GM19463 (cell line): ENCODE data around the gene ADSS1.

Experiments used
- ATAC-seq: cut with Tn5 transposase; IDR thresholded peaks from one replicate; pipeline ENCODE4 v1.9.1; 2021; ENCODE audit warnings: mild to moderate bottlenecking, moderate library complexity; ENCODE audit not compliant: unreplicated experiment

The ADSS1 gene

DNA sequence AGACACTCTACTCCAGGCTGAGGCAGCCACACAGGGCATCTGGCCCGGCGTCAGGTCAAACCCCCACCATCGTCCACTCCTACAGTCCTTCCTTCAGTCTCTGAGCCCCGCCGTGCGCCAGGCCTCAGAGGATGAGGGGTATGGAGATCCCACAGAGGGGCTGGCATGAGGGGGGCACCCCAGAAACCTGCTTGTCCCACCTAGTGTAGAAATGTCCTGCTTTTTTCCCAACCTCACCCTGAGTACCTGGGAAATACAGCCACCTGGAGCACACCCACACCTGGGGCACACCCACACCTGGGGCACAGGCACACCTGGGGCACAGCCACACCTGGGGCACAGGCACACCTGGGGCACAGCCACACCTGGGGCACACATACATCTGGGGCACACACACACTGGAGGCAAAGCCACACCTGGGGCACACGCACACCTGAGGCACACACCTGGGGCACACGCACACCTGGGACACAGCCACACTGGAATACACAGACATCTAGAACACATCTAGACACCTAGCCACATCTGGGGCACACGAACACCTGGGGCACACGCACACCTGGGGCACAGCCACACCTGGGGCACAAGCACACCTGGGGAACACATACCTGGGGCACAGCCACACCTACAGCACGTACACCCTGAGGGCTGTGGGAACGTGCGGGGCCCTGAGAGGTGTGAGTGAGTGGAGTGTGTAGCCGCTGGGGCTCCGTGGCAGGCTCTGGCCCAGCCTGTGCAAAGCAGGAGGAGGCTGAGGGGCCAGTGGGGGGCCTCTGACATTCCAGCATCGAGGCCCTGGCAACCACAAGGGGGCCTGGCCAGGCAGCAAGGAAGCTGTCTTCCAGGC lies 53.2 kb downstream of the ADSS1 start:
- no peak for ATAC-seq

DNA sequence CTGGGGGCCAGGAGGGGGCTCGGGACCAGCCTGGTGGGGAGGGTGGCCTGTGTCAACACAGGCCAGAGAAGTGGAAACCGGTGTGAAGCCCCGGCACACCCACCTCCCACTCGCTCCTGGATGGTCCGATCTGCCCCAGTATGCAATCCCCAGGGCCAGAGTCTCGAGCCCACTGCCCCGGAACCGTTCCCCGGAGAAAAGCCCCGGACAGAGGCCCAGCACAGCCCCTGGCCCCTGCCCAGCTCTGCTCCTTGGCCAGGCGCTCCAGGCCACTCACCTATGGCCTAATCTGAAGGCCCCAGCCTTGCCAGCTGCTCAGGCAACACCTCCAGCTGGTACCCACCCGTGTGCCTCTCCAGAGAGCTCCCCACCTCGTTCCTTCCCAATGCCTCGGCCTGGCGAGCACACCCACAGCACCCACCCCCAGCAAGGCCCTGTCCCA lies 53.8 kb downstream of the ADSS1 start:
- no peak for ATAC-seq

DNA sequence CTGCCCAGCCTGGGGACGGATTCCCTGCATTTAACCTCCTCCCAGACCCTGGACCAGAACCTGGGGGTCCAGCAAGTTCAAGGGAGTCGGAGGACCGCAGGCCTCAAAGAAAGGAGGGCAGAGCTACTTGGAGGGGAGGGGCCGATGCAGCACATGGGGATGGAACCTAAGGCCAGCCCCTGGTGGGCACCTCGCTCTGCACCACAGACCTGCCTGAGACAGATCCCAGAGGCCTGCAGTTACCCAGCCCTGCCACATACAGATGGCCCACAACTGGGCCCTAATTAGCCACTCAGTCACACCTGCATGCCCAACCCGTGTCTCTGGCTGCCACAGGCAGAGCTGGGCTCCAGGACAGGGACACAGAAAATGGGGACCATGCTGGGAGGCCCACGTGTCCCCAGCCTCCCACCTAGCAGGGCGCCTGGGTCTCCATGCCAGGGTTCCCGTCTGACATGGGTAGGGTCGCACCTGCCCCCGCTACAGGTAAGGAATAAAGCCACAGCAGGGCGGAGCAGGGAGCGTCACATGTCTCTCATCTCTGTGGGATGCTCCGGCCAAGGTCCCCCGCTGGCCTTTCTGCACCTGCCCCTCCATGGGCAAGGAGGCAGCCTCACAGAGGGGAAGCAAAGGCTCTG lies 54.8 kb downstream of the ADSS1 start:
- no peak for ATAC-seq

DNA sequence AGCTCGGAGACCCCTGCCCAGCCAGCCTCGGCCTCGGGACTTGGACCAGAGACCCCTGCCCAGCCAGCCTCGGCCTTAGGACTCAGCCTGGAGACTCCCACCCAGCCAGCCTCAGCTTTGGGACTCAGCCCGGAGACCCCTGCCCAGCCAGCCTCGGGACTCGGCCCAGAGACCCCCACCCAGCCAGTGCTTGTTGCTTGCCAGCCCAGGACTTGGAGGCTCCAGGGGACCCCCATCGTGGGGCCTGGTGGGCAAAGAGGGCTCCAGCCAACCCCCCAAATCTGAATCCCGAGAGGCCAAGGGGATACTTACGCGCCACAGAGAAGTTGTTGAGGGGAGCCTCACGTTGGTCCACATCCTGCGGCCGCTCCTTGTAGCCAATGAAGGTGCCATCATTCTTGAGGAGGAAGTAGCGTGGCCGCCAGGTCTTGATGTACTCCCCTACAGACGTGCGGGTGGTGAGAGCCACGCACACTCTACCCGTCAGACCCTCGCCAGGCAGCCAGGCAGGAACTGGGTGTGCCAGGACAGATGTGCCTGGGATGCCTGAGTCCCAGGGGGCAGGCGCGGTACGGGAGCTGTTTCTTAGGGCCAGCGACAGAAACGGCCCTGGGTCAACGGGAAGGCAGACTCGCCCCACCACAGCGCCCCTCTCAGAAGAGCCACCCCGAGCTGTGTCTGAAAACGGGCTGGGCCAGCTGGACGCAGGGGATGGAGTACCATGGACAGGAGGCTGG lies 55.9 kb downstream of the ADSS1 start:
- no peak for ATAC-seq

GRCh38 chr14:104780513-104781030 lies 56.5 kb downstream of the ADSS1 start:
- no peak for ATAC-seq

DNA sequence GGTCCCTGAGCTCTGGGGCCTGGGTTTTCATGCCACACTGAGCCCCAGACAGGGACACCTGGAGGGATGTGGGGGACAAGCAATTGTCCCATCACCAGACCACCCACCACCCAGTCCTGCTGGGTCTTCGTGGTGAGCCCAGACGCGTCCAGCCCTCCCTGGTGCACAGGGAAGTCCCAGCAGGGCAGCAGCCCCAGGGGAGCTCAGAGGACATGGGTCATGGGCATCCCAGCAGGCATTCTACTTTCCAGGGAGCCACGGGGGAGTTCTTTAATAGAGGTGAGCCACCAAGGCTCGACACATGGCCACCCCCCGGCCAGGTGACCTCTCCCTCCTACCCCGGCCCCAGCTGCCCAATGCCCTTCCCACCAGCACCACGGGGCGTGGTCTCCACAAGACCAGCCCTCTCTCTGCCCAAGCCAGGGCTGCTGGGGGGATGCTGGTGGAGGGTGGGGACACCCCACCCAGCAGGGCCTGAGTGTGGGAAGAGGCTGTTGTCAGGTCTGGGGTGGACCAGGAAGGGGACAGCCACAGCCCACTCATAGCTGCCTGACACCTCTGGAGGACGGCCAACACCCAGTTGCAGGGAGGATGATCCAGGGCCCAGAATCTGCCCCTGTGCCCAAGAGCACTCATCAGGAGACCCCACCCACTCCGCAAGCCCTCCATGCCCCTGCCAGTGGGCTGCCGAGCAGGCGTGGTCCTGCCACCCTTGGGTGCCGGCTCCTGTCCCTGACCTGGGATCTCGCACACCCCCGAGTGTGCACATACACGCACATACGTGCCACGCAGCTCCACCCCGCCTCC lies 57.4 kb downstream of the ADSS1 start:
- ATAC-seq = no peak

GRCh38 chr14:104782086-104782807 lies 58.2 kb downstream of the ADSS1 start:
- ATAC-seq = no peak

- no peak for ATAC-seq
These were observed 58.7 kb downstream of the ADSS1 start for GRCh38 chr14:104782808-104783139.

DNA sequence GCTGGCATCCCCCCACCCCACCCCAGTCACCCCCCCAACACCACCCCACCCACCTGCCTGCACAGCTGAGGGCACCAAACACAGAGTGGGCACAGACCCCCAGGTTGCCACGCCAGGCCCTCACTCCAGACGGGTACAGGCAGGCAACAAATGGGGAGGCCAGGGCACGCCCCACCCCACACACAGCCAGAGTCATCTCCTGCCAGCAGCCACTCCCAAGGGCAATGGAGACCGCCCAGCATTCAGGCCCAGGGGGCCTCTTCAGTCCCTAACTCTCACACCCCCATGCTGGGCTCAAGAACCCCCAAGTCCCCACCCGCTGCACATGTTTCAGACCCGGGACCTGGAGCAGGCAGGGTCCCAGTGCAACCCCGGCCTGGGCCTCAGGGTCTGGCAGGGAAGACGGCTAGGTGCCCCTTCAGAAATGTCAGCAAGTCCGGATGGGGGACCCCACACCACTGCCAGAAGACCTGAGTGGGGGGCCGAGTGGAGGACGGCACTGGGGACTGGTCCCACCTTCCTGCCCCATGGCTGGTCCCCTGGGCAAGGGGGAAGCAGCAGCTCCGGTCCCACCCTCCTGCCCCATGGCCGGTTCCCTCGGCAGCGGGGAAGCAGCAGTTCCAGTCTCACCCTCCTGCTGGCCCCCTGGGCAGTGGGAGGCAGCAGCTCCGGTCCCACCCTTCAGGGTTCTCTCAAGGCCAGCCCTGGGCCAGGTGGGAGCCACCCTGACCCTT lies 59.6 kb downstream of the ADSS1 start:
- ATAC-seq = no peak

DNA sequence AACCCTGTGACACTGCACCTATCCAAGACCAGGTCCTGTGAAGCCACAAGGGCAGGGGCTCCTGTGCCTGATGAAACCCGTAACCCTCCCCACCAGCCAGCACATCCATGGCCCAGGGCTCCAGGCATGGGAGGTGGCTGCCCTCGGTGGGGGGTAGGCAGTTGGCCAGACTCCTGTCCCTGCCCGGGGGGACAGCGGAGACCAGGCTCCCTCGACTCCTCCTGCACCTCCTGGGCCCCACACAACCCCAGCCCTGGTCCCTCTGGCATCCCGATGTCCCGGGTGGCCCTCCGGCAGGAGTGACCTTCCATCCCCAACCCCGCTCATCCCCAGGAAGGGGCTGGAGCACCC lies 60.2 kb downstream of the ADSS1 start:
- ATAC-seq = no peak

DNA sequence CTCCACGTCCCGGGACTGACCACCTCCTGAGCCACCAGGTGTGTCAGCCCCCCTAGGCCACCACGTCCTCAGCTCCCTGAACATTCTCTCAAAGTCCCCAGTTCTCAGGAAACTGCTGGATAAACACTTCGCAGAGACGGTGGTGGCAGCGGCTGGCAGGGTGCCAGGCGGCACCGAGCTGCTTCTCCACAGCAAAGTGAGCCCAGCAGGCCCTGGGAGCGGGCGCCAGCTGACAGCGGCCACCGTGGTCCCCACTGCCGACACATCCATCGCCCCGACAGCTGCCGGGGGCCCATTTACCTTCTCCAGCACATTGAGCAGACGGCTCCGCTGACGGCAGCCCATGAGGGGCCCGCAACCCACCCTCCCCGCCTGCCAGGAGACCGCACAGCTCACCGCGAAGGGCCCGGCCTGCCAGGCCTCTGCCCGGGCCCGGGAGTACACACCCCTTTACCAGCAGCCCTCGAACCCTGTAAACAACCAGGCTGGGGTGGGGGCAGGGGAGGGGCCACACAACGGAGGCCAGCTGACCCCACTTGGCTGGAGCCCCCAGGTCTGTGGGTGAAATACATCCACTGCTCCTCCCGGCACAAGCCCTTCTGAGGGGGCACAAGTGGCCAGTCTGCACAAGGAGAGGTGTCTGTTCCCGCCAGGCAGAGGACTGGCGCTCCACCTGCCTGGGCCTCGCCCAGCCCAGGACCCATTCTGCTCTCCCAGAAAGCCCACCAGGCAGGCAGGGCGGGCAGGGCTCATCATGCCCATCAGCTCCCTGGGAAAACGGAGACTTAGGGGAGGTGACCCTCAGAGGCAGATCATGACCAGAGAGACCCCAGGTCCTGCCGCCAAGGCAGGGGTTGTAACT lies 61.0 kb downstream of the ADSS1 start:
- no peak for ATAC-seq

DNA sequence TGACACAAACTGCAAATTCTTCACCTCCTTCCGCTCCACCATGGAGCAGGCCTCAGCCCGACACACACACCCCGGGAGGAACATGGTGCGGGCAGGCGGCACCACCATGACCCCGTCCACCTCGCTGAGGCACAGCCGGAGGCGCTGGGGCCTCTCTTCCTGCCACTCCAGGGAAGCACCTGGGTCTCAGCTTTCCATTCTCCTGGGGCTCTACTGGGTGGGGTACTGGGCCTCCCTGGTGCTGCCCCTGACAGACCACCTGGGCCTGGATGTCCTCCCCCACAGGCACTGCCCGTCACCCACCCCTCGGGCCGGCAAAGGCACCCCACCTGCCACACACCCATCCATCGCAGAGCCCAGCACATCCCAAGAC lies 61.7 kb downstream of the ADSS1 start:
- no peak for ATAC-seq

DNA sequence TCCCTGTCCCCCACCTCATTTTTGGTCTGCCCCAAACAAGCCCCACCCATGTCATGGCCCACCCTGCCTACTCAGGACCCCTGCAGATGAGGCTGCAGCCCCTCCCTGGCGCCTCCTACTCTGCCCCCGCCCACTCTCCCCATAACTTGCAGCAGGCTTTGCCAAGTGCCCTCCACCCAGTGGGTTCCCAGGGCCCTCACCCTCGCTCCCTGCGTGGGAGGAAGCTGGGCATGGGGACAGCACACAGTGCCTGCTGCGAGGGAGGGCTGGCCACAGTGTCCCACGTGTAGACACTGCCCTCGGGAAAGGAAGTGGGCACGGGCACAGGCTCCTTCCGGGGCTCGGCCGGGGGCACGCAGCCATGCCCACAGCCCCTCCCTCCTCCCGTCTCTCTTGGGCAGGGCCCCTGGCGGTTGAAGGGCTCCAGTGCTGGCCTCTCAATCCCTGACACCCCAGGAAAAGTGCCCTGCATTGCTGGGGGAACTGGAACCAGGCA lies 62.1 kb downstream of the ADSS1 start:
- no peak for ATAC-seq

DNA sequence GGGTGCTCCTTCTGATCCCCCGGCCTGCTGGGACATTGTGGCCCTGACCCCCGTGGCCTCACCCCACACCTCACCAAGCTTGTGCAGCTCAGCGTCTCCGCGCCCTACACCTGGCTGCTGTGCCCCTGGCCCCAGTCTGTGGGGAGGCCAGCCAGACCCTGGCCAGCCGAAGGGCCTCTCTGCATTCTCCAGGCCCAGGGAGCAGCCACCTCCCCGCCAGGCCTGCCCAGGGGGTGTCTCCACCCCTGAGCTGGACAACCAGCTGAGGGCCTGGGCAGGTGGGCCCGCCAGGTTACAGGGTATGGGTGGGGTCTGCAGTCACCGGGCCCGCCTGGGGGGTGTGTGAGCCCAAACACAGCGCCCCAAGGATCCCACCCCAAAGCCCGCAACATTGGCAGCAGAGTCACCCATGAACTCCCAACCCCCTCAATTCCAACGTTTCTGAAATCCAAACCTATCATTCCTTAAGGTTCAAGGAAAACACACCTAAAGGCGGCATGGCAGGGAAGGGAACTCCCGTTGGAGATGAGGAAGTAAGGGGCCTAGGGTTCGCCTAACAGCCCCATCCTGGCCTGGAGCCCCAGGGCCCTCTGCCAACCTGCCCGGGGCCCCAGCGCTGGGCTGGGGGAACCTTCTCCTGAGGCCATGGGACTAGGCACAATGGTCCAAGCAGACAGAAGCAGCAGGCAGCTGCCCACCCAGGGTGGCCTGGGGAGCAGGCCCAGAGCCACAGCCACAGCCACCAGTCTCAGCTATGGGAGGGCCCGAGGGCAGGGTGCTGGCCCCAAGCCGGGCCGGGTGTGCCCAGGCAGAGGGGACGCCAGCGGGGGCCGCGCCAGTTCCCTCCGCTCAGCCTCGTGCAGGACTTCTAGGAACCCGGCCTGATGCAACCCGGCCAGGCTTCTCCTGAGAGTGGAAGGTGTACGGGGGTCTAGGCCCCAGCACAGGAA lies 63.0 kb downstream of the ADSS1 start:
- no peak for ATAC-seq

DNA sequence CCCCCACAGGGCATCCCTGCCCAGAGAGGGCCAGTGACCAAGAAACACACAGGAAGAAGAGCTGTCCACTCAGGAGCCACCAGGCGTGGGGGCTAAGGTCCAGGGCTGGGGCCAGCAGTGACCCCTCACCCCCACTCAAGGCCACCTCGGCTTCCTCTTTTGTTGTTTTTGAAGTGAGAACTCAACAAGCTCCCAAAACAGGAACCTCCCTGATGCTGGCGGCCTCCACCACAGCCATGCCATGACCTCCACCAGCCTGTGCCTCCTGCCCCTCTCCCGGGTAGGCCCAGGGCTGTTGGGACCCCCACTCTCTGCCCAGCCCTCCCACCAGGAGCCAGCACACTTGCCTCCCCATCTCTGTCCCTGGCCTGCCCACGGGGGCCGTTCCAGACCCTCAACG lies 63.7 kb downstream of the ADSS1 start:
- ATAC-seq = no peak

- no peak for ATAC-seq
These were observed 64.3 kb downstream of the ADSS1 start for GRCh38 chr14:104788161-104788818.
